Gastroesophageal sphincter (tissue), 4 donors: ENCODE measurements around the gene PAPPA2. TPM values are rescaled to one million over a fixed set of nuclear protein-coding genes. Genes with fewer than 3 reads are reported as not detected.
A peak's percentile ranks its signal among the peaks of the same experiment; 100 is the strongest.

Experiments
- ATAC-seq: fragments of 150-250 bp; one replicate; pipeline ENCODE4 v1.9.1; 2016; ENCODE audit warnings: mild to moderate bottlenecking, moderate library complexity
- H3K27ac ChIP-seq, 4 donors: fragments of 200-600 bp; sonication (generic) in 3 of 4; 1 replicate in 3 of 4; 2 replicates in 1 of 4; pipeline ENCODE4 v1.5.1; 2016 to 2019
- H3K27me3 ChIP-seq: fragments of 200-600 bp; sonication (generic); one replicate; pipeline ENCODE4 v1.5.1; 2019
- H3K36me3 ChIP-seq, 2 donors: fragments of 200-600 bp; sonication (generic); one replicate each; pipeline ENCODE4 v1.5.1; 2019; ENCODE audit warnings: control low read depth in 1 of 2
- H3K4me1 ChIP-seq, 3 donors: fragments of 200-600 bp; sonication (generic); 1 replicate in 2 of 3; 2 replicates in 1 of 3; pipeline ENCODE4 v1.5.1; 2016 to 2019; ENCODE audit warnings: control low read depth in 2 of 3
- H3K4me3 ChIP-seq, 2 donors: fragments of 200-600 bp; sonication (generic); one replicate each; pipeline ENCODE4 v1.5.1; 2019; ENCODE audit warnings: mild to moderate bottlenecking in 1 of 2, moderate library complexity in 1 of 2
- H3K9me3 ChIP-seq, 3 donors: fragments of 200-600 bp; sonication (generic); one replicate each; pipeline ENCODE4 v1.5.1; 2017 to 2019; ENCODE audit warnings: control low read depth in 2 of 3
- CTCF ChIP-seq, 4 experiments: fragments of 200-600 bp in 2 of 4; fragments of 450-650 bp in 2 of 4; sonication (generic) in 1 of 4; IDR thresholded peaks; one replicate each; pipeline ENCODE4 v1.5.1; 2017 to 2019; ENCODE audit warnings: antibody characterized with exemption in 4 of 4, mild to moderate bottlenecking in 2 of 4, moderate library complexity in 2 of 4
- EP300 ChIP-seq: sonication (generic); formaldehyde crosslinking; IDR thresholded peaks from one replicate; pipeline ENCODE4 v1.6.1; 2017; ENCODE audit warnings: antibody characterized with exemption, mild to moderate bottlenecking
- POLR2A ChIP-seq, 2 donors: fragments of 450-650 bp; IDR thresholded peaks; one replicate each; pipeline ENCODE4 v1.6.1; 2017; ENCODE audit warnings: antibody characterized with exemption in 2 of 2, mild to moderate bottlenecking in 2 of 2, moderate library complexity in 1 of 2
- POLR2AphosphoS5 ChIP-seq: sonication (generic); formaldehyde crosslinking; IDR thresholded peaks from one replicate; pipeline ENCODE4 v1.6.1; 2017; ENCODE audit warnings: antibody characterized with exemption
- WGBS, 2 donors: methylation state at CpG; one replicate each; pipeline ENCODE4 v1.1.5; 2018; ENCODE audit warnings: low coverage in 1 of 2; 5-methylcytosine and 5-hydroxymethylcytosine counted together
- total RNA-seq, 4 donors: library from RNA; depleted of rRNA; stranded (reverse); fragments of >200 nt; gene quantifications; one replicate each; pipeline ENCODE4 v1.1.0, GENCODE V29; 2016

The PAPPA2 gene
- total RNA-seq, 4 donors from 2014 or later = 0.10 to 0.54 (median 0.14) TPM

GRCh38 chr1:176843352-176844297 is 380.6 kb downstream of the PAPPA2 start:
- TF ChIP-seq CTCF (IDR thresholded peaks at IDR 0.05) = peak in 3 of 4 experiments; percentile 52 to 69 (median 61)
- no peak for TF ChIP-seq EP300
- TF ChIP-seq POLR2A (IDR thresholded peaks at IDR 0.05) = no peak
- Histone ChIP-seq H3K9me3 (no peaks in the 10 kb centered on the region), H3K36me3 (no peaks in the 10 kb centered on the region), H3K4me1 (no peaks in the 10 kb centered on the region), H3K27me3 (no peaks in the 10 kb centered on the region), H3K4me3 (no peak overlapping the region), H3K27ac (no peak overlapping the region)
- ATAC-seq = peak; percentile 60
- WGBS, 2 donors = 31% methylated on average over 3 to 4 of the region's 4 CpGs

GRCh38 chr1:176847052-176847451 is 384.1 kb downstream of the PAPPA2 start:
- no peak for TF ChIP-seq EP300
- TF ChIP-seq CTCF (IDR thresholded peaks at IDR 0.05) = no peak
- no peak for TF ChIP-seq POLR2AphosphoS5
- TF ChIP-seq POLR2A (IDR thresholded peaks at IDR 0.05) = no peak
- ATAC-seq = no peak
- H3K27me3 ChIP-seq = no peaks in the 10 kb centered on the region
- H3K9me3 ChIP-seq = no peaks in the 10 kb centered on the region
- H3K36me3 ChIP-seq = no peaks in the 10 kb centered on the region
- H3K27ac ChIP-seq = no peak overlapping the region
- H3K4me1 ChIP-seq = no peaks in the 10 kb centered on the region
- WGBS, 2 donors = 43% methylated on average over 1 of the region's 1 CpG; no CpG with 5 or more reads in 1 of the 2 donors
- no peak overlapping the region for H3K4me3 ChIP-seq

- WGBS, 2 donors = 50 to 100% methylated on average over 2 to 3 of the region's 3 CpGs
- no peaks in the 10 kb centered on the region for H3K9me3 ChIP-seq
- no peaks in the 10 kb centered on the region for H3K4me1 ChIP-seq
- no peak overlapping the region for H3K4me3 ChIP-seq
- ATAC-seq = no peak
- H3K27ac ChIP-seq = no peak overlapping the region
- no peak for TF ChIP-seq POLR2A (IDR thresholded peaks at IDR 0.05)
- TF ChIP-seq POLR2AphosphoS5 = no peak
- TF ChIP-seq EP300 = no peak
- TF ChIP-seq CTCF (IDR thresholded peaks at IDR 0.05) = no peak
- no peaks in the 10 kb centered on the region for H3K27me3 ChIP-seq
- H3K36me3 ChIP-seq = no peaks in the 10 kb centered on the region
Observed at GRCh38 chr1:176849281-176849680, 386.3 kb downstream of the PAPPA2 start.

- H3K4me3 ChIP-seq = no peak overlapping the region
- no peak for ATAC-seq
- H3K27me3 ChIP-seq = no peaks in the 10 kb centered on the region
- H3K27ac ChIP-seq = no peak overlapping the region
- H3K9me3 ChIP-seq = no peaks in the 10 kb centered on the region
- no peak for TF ChIP-seq EP300
- no peak for TF ChIP-seq POLR2AphosphoS5
- TF ChIP-seq POLR2A (IDR thresholded peaks at IDR 0.05) = no peak
- no peak for TF ChIP-seq CTCF (IDR thresholded peaks at IDR 0.05)
- no peaks in the 10 kb centered on the region for H3K36me3 ChIP-seq
- WGBS, 2 donors = 30 to 72% methylated on average over 2 to 3 of the region's 4 CpGs
- no peaks in the 10 kb centered on the region for H3K4me1 ChIP-seq
Observed at GRCh38 chr1:176850871-176851270, 387.9 kb downstream of the PAPPA2 start.

- WGBS, 2 donors = 88 to 92% methylated on average over 2 to 3 of the region's 3 CpGs
Observed at GRCh38 chr1:176852124-176852523, 389.1 kb downstream of the PAPPA2 start.

More at GRCh38 chr1:176852124-176852523, 389.1 kb downstream of the PAPPA2 start:
- H3K9me3 ChIP-seq = no peaks in the 10 kb centered on the region
- no peaks in the 10 kb centered on the region for H3K36me3 ChIP-seq
- no peaks in the 10 kb centered on the region for H3K27me3 ChIP-seq
- H3K4me3 ChIP-seq = no peak overlapping the region
- TF ChIP-seq POLR2A (IDR thresholded peaks at IDR 0.05) (no peak), POLR2AphosphoS5 (no peak), EP300 (no peak), CTCF (IDR thresholded peaks at IDR 0.05) (no peak)
- no peak overlapping the region for H3K27ac ChIP-seq
- no peaks in the 10 kb centered on the region for H3K4me1 ChIP-seq
- ATAC-seq = no peak
